ENCODE measurements around the gene PNLIPRP2. TPM values are rescaled to one million over a fixed set of nuclear protein-coding genes. Genes with fewer than 3 reads are reported as not detected.

PNLIPRP2 gene
- total and polyA plus RNA-seq, 2 of the 8 experiments (the other 6 are each of a cell fraction or from before 2014, with no cell fraction given) = 0.11 TPM; not detected in 1

- TF ChIP-seq RAD21 (IDR thresholded peaks at IDR 0.05 in 1 of 2, conservative IDR thresholded peaks at IDR 0.05 in 1 of 2; ENCODE audit: low read depth in 2 of 2, low read length in 2 of 2) (no peak), NRF1 (IDR thresholded peaks at IDR 0.05; ENCODE audit: low read depth, low read length) (no peak), RNF2 (IDR thresholded peaks at IDR 0.05; ENCODE audit: borderline replicate concordance, low read depth, low read length, missing control alignments, poor library complexity, severe bottlenecking) (no peak), RBBP5 (IDR thresholded peaks at IDR 0.05; ENCODE audit: borderline replicate concordance, low read depth, low read length) (no peak), KDM4A (IDR thresholded peaks at IDR 0.05; ENCODE audit: low read depth, low read length, severe bottlenecking) (no peak)
Measured at GRCh38 chr10:116676633-116677032, 55.9 kb downstream of the PNLIPRP2 start (continued).
